Activated T-cell treated with anti-CD3 and anti-CD28 coated beads, Interleukin-2, amount 50 U/mL, for 4 hours (primary cell): Measurements from ENCODE around the gene COX7B2. TPM values are rescaled to one million over a fixed set of nuclear protein-coding genes. Genes with fewer than 3 reads are reported as not detected.

ENCODE experiments used
- ATAC-seq, 2 donors: fragments of 200-7000 bp; cut with Tn5 transposase; one replicate each; pipeline ENCODE4 v1.10.0; 2021
- DNase-seq: peaks from one replicate; pipeline ENCODE4 v3.0.0-alpha.2; 2020
- H3K27me3 Mint-ChIP-seq: one replicate; pipeline ENCODE4 v1.8.0; 2021; ENCODE audit warnings: low read depth, mixed read lengths
- H3K36me3 Mint-ChIP-seq: one replicate; pipeline ENCODE4 v1.8.0; 2022; ENCODE audit warnings: mixed read lengths; ENCODE audit not compliant: insufficient read depth
- H3K4me1 Mint-ChIP-seq: one replicate; pipeline ENCODE4 v1.8.0; 2021; ENCODE audit warnings: low read depth, mixed read lengths
- H3K4me3 Mint-ChIP-seq: one replicate; pipeline ENCODE4 v1.8.0; 2021; ENCODE audit warnings: mild to moderate bottlenecking, moderate library complexity, mixed read lengths
- H3K9me3 Mint-ChIP-seq: one replicate; pipeline ENCODE4 v1.8.0; 2021; ENCODE audit warnings: mixed read lengths
- total RNA-seq, 3 donors: library from RNA; stranded (reverse); gene quantifications; one replicate each; pipeline ENCODE4 v1.2.1, GENCODE V29; 2021

COX7B2 gene
- total RNA-seq, 3 donors from 2014 or later: not detected

- H3K9me3 Mint-ChIP-seq: no peaks in the 10 kb centered on the region
- no peaks in the 10 kb centered on the region for H3K27me3 Mint-ChIP-seq
- H3K4me3 Mint-ChIP-seq: no peak overlapping the region
- no peaks in the 10 kb centered on the region for H3K4me1 Mint-ChIP-seq
- ATAC-seq: no peak
- no peaks in the 10 kb centered on the region for H3K36me3 Mint-ChIP-seq
- no peak for DNase-seq
These were observed 59.0 kb downstream of the COX7B2 start for GRCh38 chr4:46850026-46850425.

GRCh38 chr4:46844325-46844917 is 64.6 kb downstream of the COX7B2 start:
- Mint-ChIP-seq H3K27me3 (no peaks in the 10 kb centered on the region), H3K36me3 (no peaks in the 10 kb centered on the region), H3K4me1 (no peaks in the 10 kb centered on the region), H3K9me3 (no peaks in the 10 kb centered on the region), H3K4me3 (no peak overlapping the region)
- peak; percentile 12 for DNase-seq
- no peak for ATAC-seq

DNA sequence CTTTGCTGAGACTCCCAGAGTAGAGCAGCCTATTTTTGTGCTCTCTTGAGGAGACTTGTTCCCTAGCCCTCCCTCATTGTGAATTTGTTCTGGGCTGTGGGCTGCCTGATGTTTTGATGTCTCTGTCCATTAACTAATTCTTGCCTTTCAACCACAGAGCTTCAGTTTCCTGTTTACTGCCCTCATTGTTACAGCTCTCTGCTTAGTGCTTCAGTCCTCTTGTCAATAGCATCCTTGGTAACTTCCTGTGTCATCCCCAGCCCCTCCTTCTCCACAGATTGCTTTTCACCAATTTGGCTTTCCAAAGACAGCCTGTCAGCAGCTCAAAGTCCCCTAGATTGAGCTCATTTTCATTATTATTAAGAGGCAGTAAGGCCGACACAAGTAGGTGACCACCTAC is 69.9 kb downstream of the COX7B2 start:
- no peak for DNase-seq
- Mint-ChIP-seq H3K4me1 (peaks cover 6% of the 10 kb centered on the region), H3K4me3 (no peak overlapping the region), H3K36me3 (no peaks in the 10 kb centered on the region), H3K9me3 (no peaks in the 10 kb centered on the region), H3K27me3 (no peaks in the 10 kb centered on the region)
- no peak for ATAC-seq

- ATAC-seq (no peak), DNase-seq (no peak)
- Mint-ChIP-seq H3K36me3 (no peaks in the 10 kb centered on the region), H3K4me1 (peaks cover 6% of the 10 kb centered on the region), H3K9me3 (no peaks in the 10 kb centered on the region), H3K4me3 (no peak overlapping the region), H3K27me3 (no peaks in the 10 kb centered on the region)
These were observed 71.4 kb downstream of the COX7B2 start for GRCh38 chr4:46837639-46838038.

DNA sequence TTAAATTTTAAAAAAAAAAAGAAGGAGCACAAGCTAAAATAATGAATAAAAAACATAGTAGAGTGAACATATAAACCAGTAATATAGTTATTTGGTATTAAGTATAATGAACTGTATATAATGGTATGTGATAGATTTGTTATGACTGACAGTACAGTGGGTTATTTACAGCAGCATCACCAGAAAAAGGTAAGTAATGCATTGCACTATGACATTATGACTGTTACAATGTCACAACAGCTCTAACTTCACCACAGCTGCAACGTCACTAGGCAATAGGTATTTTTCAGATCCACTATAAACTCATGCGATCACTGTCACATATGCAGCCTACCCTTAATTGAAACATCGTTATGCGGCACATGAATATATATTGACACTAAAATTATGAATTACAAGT is 72.5 kb downstream of the COX7B2 start:
- no peaks in the 10 kb centered on the region for H3K9me3 Mint-ChIP-seq
- H3K27me3 Mint-ChIP-seq: no peaks in the 10 kb centered on the region
- no peak overlapping the region for H3K4me3 Mint-ChIP-seq
- ATAC-seq (no peak), DNase-seq (no peak)
- H3K4me1 Mint-ChIP-seq: peaks cover 6% of the 10 kb centered on the region
- no peaks in the 10 kb centered on the region for H3K36me3 Mint-ChIP-seq

DNA sequence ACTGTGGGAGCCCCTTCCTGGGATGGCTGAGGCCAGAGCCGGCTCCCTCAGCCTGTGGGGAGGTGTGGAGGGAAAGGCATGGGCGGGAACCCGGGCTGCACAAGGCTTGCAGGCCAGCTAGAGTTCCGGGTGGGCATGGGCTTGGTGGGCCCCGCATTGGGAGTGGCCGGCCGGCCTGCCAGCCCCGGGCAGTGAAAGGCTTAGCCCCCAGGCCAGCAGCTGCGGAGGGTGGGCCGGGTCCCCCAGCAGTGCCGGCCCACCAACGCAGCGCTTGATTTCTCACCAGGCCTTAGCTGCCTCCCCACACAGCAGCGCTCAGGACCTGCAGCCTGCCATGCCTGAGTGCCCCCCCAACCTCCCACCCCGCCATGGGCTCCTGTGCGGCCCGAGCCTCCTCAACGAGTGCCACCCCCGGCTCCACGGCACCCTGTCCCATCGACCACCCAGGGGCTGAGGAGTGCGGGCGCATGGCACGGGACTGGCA is 78.0 kb downstream of the COX7B2 start:
- no peak overlapping the region for H3K4me3 Mint-ChIP-seq
- H3K27me3 Mint-ChIP-seq: no peaks in the 10 kb centered on the region
- DNase-seq (no peak), ATAC-seq (no peak)
- no peaks in the 10 kb centered on the region for H3K36me3 Mint-ChIP-seq
- no peaks in the 10 kb centered on the region for H3K9me3 Mint-ChIP-seq
- no peaks in the 10 kb centered on the region for H3K4me1 Mint-ChIP-seq

DNA sequence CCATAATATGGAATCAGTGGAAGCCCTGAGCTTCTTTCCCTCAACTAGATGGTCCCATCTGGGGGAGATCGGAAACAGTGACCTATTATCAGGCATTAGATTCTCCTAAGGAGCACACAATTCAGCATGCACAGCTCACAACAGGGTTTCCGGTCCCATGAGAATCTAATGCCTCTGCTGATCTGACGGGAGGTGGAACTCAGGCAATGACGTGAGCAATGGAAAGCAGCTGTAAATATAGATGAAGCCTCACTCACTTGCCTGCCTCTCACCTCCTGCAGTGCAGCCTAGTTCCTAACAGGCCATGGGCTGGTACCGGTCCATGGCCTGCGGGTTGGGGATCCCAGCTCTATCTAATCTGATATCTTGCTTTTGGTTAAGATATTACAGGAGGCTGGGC is 88.9 kb downstream of the COX7B2 start:
- Mint-ChIP-seq H3K9me3 (peaks cover 5% of the 10 kb centered on the region), H3K27me3 (no peaks in the 10 kb centered on the region), H3K36me3 (no peaks in the 10 kb centered on the region), H3K4me1 (no peaks in the 10 kb centered on the region), H3K4me3 (no peak overlapping the region)
- ATAC-seq: no peak
- no peak for DNase-seq

DNA sequence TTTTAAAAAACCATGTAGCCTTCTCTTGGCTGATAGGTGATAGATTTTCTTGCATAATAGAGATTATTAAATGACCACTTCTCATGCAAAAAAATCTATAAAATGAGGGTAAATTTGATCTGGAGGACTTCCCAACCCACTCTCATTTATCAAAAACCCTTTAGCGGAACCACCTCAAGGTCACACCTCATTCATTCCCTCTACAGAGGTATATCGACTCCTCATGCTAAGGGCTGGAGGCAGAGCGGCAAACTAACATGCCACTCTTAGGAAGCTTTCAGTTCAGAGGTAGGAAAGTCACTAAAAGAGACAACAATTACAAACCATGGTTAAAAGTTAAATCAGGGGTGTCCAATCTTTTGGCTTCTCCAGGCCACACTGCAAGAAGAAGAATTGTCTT is 90.0 kb downstream of the COX7B2 start:
- Mint-ChIP-seq H3K4me3 (no peak overlapping the region), H3K27me3 (no peaks in the 10 kb centered on the region), H3K9me3 (no peaks in the 10 kb centered on the region), H3K36me3 (no peaks in the 10 kb centered on the region), H3K4me1 (no peaks in the 10 kb centered on the region)
- no peak for DNase-seq
- ATAC-seq: no peak

GRCh38 chr4:46818604-46819003 is 90.4 kb downstream of the COX7B2 start:
- Mint-ChIP-seq H3K27me3 (no peaks in the 10 kb centered on the region), H3K4me3 (no peak overlapping the region), H3K36me3 (no peaks in the 10 kb centered on the region), H3K9me3 (no peaks in the 10 kb centered on the region), H3K4me1 (no peaks in the 10 kb centered on the region)
- DNase-seq: no peak
- ATAC-seq: no peak

DNA sequence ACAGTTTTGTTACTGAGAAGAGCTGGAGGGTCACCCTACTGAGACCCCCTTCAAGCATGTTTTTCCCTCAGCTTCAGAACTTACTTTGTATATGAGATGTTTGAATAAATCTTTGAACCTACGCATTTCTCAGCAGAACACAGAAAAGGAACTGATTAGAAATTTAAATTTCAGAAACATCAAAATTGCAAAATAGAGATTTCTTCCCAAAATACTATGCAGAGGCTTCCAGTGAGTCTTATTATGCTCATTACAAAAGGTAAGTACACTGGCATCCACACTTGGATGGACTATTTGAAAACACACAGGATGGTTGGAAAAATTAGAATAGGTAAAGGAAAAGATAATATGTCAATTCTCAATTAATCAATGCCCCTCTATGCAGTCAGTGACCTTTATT is 91.2 kb downstream of the COX7B2 start:
- ATAC-seq (no peak), DNase-seq (no peak)
- H3K36me3 Mint-ChIP-seq: no peaks in the 10 kb centered on the region
- H3K9me3 Mint-ChIP-seq: no peaks in the 10 kb centered on the region
- no peak overlapping the region for H3K4me3 Mint-ChIP-seq
- no peaks in the 10 kb centered on the region for H3K4me1 Mint-ChIP-seq
- H3K27me3 Mint-ChIP-seq: no peaks in the 10 kb centered on the region

DNA sequence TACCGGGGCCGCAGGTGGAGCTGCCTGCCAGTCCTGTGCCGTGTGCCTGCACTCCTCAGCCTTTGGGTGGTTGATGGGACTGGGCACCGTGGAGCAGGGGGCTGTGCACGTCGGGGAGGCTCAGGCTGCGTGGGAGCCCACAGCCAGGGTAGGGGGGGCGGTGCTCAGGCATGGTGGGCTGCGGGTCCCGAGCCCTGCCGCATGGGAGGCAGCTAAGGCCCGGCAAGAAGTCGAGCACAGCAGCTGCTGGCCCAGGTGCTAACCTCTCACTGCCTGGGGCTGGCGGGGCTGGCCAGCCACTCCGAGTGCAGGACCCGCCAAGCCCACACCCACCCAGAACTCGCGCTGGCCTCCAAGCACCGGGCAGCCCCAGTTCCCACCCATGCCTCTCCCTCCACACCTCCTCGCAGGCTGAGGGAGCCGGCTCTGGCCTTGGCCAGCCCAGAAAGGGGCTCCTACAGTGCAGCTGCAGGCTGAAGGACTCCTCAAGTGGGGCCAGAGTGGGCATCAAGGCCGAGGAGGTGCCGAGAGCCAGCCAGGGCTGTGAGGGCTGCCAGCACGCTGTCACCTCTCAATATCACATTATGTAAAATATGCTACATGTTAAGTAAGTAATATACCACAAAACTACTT is 104.1 kb downstream of the COX7B2 start:
- no peaks in the 10 kb centered on the region for H3K9me3 Mint-ChIP-seq

DNA sequence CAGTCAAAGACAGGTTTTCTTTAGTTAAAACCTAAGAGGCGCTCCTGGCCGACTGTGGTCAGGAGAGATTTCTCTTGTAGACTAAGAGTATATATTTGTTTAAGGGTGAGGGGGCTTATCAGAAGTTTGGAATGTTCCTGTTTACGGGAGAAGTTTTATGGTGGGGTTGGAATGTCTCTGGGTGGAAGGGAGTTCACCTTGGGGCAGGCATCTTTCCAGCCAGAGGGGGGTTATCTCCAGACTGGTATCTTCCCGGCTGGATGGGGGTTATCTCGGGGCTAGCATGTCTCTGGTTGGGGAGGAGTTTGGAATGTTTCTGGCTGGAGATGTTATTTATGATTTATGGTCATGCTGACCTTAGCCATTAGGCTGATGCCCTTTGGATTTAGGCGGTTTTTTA is 116.0 kb downstream of the COX7B2 start:
- no peaks in the 10 kb centered on the region for H3K36me3 Mint-ChIP-seq
- DNase-seq (no peak), ATAC-seq (no peak)
- no peak overlapping the region for H3K4me3 Mint-ChIP-seq
- H3K4me1 Mint-ChIP-seq: no peaks in the 10 kb centered on the region
- no peaks in the 10 kb centered on the region for H3K9me3 Mint-ChIP-seq
- H3K27me3 Mint-ChIP-seq: no peaks in the 10 kb centered on the region

More for the DNA sequence above, 104.1 kb downstream of the COX7B2 start:
- Mint-ChIP-seq H3K36me3 (no peaks in the 10 kb centered on the region), H3K27me3 (no peaks in the 10 kb centered on the region), H3K4me3 (no peak overlapping the region), H3K4me1 (no peaks in the 10 kb centered on the region)
- ATAC-seq (no peak), DNase-seq (no peak)

DNA sequence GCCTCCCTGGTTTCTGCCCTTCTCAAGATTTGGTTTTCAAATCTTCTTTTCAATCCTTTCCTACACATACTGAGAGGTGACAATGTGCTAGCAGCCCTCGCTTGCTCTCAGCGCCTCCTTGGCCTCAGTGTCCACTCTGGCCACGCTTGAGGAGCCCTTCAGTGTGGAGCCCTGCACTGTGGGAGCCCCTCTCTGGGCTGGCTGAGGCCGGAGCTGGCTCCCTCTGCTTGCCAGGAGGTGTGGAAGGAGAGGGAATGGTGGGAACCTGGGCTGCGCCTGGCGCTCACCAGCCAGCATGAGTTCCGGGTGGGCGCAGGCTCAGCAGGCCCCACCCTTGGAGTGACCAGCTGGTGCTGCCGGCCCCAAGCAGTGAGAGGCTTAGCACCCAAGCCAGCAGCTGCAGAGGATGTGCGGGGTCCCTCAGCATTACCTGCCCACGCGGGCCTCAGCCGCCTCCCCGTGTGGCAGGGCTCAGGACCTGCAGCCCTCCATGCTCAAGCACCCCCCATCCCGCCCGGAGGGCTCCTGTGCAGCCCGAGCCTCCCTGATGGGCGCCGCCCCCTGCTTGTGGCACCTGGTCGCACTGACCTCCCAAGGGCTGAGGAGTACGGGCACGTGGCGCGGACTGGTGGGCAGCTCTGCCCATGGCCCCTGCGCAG is 127.5 kb downstream of the COX7B2 start:
- H3K9me3 Mint-ChIP-seq: peaks cover under 1% of the 10 kb centered on the region

DNA sequence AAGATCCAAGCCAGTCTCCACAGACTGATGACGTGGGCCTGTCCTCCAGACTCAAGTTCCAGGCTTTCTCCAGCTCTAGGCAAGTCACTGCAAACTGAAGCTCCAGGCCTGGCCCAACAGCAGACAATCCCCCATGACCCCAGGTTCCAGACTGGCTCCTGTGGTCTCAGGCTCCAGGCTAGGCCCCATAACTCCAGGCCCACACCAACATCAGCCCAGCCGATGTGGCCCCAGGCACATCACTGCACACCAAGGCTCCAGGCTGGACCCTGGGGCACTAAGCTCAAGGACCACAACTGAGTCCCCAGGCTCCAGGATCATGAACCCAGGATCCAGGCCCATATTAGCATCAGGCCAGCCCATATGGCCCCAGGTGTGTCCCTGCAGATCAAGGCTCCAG is 143.6 kb downstream of the COX7B2 start:
- Mint-ChIP-seq H3K27me3 (peaks cover 2% of the 10 kb centered on the region), H3K36me3 (no peaks in the 10 kb centered on the region), H3K4me1 (no peaks in the 10 kb centered on the region), H3K9me3 (no peaks in the 10 kb centered on the region), H3K4me3 (no peak overlapping the region)
- DNase-seq: no peak
- no peak for ATAC-seq

More for the DNA sequence above, 127.5 kb downstream of the COX7B2 start:
- no peak overlapping the region for H3K4me3 Mint-ChIP-seq
- no peak for DNase-seq
- ATAC-seq: no peak
- no peaks in the 10 kb centered on the region for H3K36me3 Mint-ChIP-seq
- H3K27me3 Mint-ChIP-seq: no peaks in the 10 kb centered on the region
- H3K4me1 Mint-ChIP-seq: no peaks in the 10 kb centered on the region

- no peaks in the 10 kb centered on the region for H3K36me3 Mint-ChIP-seq
- H3K4me3 Mint-ChIP-seq: no peak overlapping the region
- H3K27me3 Mint-ChIP-seq: peaks cover 6% of the 10 kb centered on the region
- peaks cover 8% of the 10 kb centered on the region for H3K9me3 Mint-ChIP-seq
- H3K4me1 Mint-ChIP-seq: no peaks in the 10 kb centered on the region
- ATAC-seq: no peak
- DNase-seq: no peak
These were observed 179.0 kb downstream of the COX7B2 start for GRCh38 chr4:46730075-46730474.
